Measurements from ENCODE around the gene MS4A18.

- TF ChIP-seq CTCF (IDR thresholded peaks at IDR 0.05; ENCODE audit: low read depth, low read length, missing input control) (no peak), MAX (IDR thresholded peaks at IDR 0.05) (no peak), FOXA1 (IDR thresholded peaks at IDR 0.05) (no peak), SP1 (IDR thresholded peaks at IDR 0.05) (no peak), JUND (IDR thresholded peaks at IDR 0.05) (no peak), RAD21 (IDR thresholded peaks at IDR 0.05) (no peak), GABPA (IDR thresholded peaks at IDR 0.05 in 1 of 2, conservative IDR thresholded peaks at IDR 0.05 in 1 of 2) (no peak), YY1 (IDR thresholded peaks at IDR 0.05) (no peak), ZBTB33 (IDR thresholded peaks at IDR 0.05) (no peak), TAF1 (conservative IDR thresholded peaks at IDR 0.05) (no peak), REST (IDR thresholded peaks at IDR 0.05) (no peak), NR2F2 (IDR thresholded peaks at IDR 0.05) (no peak)
These were observed 18.6 kb upstream of the MS4A18 start for GRCh38 chr11:60705895-60706294.
